Rectal smooth muscle tissue (tissue), 1 donor: ENCODE results near the gene ADAMTS18.
"Not testable (repeated sequence)": the region's sequence is repeated elsewhere in the genome, so short reads cannot be mapped to it uniquely, and the experiment has no call there.

Experiments
- H3K27ac ChIP-seq: one replicate; pipeline ENCODE4 v1.7.0; 2013; ENCODE audit warnings: low read depth, low read length, inconsistent platforms
- H3K27me3 ChIP-seq: one replicate; pipeline ENCODE4 v1.7.0; 2013; ENCODE audit warnings: low read length; ENCODE audit not compliant: control insufficient read depth, insufficient read depth
- H3K36me3 ChIP-seq: one replicate; pipeline ENCODE4 v1.7.0; 2013; ENCODE audit warnings: low read length; ENCODE audit not compliant: control insufficient read depth, insufficient read depth
- H3K4me1 ChIP-seq: one replicate; pipeline ENCODE4 v1.7.0; 2013; ENCODE audit warnings: low read length; ENCODE audit not compliant: control insufficient read depth, insufficient read depth
- H3K4me3 ChIP-seq: one replicate; pipeline ENCODE4 v1.7.0; 2013; ENCODE audit warnings: low read length
- H3K9ac ChIP-seq: one replicate; pipeline ENCODE4 v1.7.0; 2013; ENCODE audit warnings: low read length

The ADAMTS18 gene

DNA sequence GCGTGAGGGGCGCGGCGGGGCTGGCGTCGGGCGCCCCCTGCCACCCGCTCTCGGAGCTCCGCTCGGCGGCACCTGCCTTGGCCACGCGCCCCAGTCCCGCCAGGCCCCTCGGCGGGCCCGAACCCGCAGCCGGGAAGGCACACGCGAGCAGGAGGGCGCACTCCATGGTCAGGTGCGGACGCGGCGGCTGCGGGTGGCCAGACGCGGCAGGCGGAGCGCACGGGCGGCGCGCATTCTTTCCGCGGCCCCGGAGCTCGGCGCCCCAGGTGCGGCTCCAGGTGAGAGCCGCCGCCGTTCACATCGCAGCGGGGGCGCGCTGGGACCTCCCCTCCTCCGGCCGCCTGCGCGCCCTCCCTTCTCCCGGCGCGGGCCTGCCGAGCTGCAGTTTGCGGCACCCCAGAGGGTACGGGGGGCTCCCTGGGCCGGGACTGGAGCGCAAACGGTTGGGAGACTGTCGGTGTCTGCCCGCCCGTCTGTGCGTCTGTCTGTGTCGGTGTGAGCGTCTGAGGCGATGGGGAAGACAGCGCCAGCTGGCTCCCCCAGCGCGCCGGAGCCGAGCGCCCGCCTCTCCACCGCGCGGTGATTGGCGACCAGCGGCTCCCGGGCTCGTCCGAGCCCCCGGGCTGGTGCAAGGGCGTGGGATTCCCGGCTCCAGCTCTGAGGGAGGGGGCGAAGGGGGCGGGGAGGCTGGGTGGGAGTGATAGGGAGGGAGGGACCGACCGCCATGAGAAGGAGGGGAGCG lies at the start of gene ADAMTS18:
Gene ADAMTS18, minus strand, starts transcription at position 505 of the 742 bp plus-strand sequence. Its CDS starts 339 bp downstream, at position 166.
- Histone ChIP-seq H3K27me3 (no peaks in the 10 kb centered on the region), H3K27ac (no peak within 1 kb of the TSS), H3K4me1 (no peaks in the 10 kb centered on the region), H3K36me3 (no peaks in the 10 kb centered on the region), H3K4me3 (no peak within 1 kb of the TSS), H3K9ac (no peak within 1 kb of the TSS)

- Histone ChIP-seq H3K4me1 (no peaks in the 10 kb centered on the region), H3K36me3 (no peaks in the 10 kb centered on the region), H3K27ac (no peak overlapping the region), H3K27me3 (no peaks in the 10 kb centered on the region), H3K4me3 (no peak overlapping the region), H3K9ac (no peak overlapping the region)
These were observed 46.0 kb upstream of the ADAMTS18 start for GRCh38 chr16:77480681-77481315.

GRCh38 chr16:77472262-77472661 lies 37.4 kb upstream of the ADAMTS18 start:
- no peaks in the 10 kb centered on the region for H3K27me3 ChIP-seq
- H3K27ac ChIP-seq, result no peak overlapping the region
- H3K4me3 ChIP-seq, result no peak overlapping the region
- no peaks in the 10 kb centered on the region for H3K4me1 ChIP-seq
- no peaks in the 10 kb centered on the region for H3K36me3 ChIP-seq
- H3K9ac ChIP-seq, result no peak overlapping the region

DNA sequence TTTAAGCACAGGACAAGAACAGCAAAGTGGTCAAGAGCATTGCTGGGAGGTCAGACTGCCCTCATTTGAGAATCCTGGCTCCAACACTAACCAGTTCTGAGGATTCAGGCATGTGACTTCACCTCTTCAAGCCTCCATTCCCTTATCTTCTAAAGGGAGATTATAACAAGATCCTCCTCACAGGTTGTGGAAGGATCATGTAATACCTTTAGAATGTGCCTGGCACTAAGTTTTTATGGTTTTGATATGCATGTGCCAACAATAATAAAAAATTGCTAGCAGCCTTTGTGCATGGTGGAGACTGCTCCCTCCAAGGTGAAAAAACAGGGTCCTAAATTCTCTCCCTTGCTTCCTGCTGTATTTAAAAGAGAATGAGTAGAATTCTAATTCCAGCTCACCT lies 36.0 kb upstream of the ADAMTS18 start:
- no peak overlapping the region for H3K9ac ChIP-seq
- H3K36me3 ChIP-seq, result no peaks in the 10 kb centered on the region
- no peaks in the 10 kb centered on the region for H3K4me1 ChIP-seq
- H3K27ac ChIP-seq, result no peak overlapping the region
- no peaks in the 10 kb centered on the region for H3K27me3 ChIP-seq
- H3K4me3 ChIP-seq, result no peak overlapping the region

- Histone ChIP-seq H3K4me3 (no peak overlapping the region), H3K27ac (no peak overlapping the region), H3K36me3 (no peaks in the 10 kb centered on the region), H3K9ac (no peak overlapping the region), H3K27me3 (no peaks in the 10 kb centered on the region), H3K4me1 (no peaks in the 10 kb centered on the region)
These were observed 34.8 kb upstream of the ADAMTS18 start for GRCh38 chr16:77469634-77470033.

GRCh38 chr16:77468831-77469230 lies 34.0 kb upstream of the ADAMTS18 start:
- Histone ChIP-seq H3K9ac (no peak overlapping the region), H3K27me3 (no peaks in the 10 kb centered on the region), H3K4me1 (no peaks in the 10 kb centered on the region), H3K27ac (no peak overlapping the region), H3K4me3 (no peak overlapping the region), H3K36me3 (no peaks in the 10 kb centered on the region)

- H3K9ac ChIP-seq, result no peak overlapping the region
- H3K4me3 ChIP-seq, result no peak overlapping the region
- no peaks in the 10 kb centered on the region for H3K4me1 ChIP-seq
- H3K36me3 ChIP-seq, result no peaks in the 10 kb centered on the region
- H3K27me3 ChIP-seq, result no peaks in the 10 kb centered on the region
- no peak overlapping the region for H3K27ac ChIP-seq
These were observed 33.0 kb upstream of the ADAMTS18 start for GRCh38 chr16:77467821-77468335.

- H3K4me3 ChIP-seq, H3K27me3 ChIP-seq, H3K36me3 ChIP-seq, H3K9ac ChIP-seq, H3K4me1 ChIP-seq, H3K27ac ChIP-seq: not testable (repeated sequence)
These were observed 28.8 kb upstream of the ADAMTS18 start for GRCh38 chr16:77463659-77464058.

DNA sequence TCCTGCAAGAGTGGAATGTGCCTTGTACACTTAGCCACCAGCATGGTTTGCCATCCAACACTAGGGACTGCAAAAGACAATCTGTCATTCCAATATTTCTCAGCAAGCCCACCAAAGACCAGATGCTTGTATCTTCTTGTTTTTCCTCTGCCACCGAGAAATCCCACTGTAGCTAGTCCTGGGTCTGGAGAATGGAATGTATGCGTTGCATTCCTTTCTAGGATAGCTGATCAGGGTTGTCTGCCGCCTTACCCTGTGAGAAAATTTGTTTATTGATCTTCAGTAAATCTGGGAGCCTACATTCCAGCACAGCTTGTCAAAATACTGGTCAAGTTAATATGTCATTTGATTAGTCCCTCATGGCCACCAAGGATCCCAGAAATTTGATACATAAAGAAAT lies 28.1 kb upstream of the ADAMTS18 start:
- H3K36me3 ChIP-seq, result no peaks in the 10 kb centered on the region
- no peak overlapping the region for H3K4me3 ChIP-seq
- H3K9ac ChIP-seq, result no peak overlapping the region

DNA sequence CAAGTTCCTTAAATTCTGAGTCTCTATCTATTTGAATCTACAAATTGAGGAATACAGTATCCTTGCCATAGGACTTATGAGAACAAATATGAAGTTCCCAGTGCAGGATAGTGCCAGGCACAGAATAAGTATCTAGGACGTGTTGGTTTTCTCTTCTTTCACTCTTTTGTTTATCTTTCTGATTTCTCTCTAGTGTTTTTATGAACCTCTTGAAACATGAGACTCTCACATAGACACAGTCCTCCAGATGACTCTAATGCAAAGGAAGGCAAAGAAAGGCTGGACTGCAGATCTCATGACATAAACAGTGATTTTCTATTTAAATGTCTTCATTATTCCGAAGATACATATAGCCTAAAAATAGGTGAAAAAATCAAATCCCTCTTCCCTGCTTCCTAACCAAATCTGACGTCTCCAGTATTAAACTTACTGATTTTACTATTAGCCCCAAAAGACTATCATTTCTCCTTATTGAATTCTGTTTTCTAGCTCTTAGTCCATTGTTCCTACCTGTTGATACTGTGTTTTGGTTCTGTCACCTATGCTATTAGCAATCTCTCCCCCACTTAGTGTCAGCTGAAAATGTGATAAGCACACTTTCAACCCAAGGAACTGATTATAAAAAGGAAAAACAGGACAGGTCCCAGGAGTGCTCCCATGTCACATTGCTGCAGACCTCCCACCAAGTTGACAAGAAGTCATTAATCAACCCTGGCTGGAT lies 24.9 kb upstream of the ADAMTS18 start:
- Histone ChIP-seq H3K4me1 (no peaks in the 10 kb centered on the region), H3K4me3 (no peak overlapping the region), H3K27ac (no peak overlapping the region), H3K36me3 (no peaks in the 10 kb centered on the region), H3K9ac (no peak overlapping the region), H3K27me3 (no peaks in the 10 kb centered on the region)

More for the DNA sequence above, 28.1 kb upstream of the ADAMTS18 start:
- Histone ChIP-seq H3K4me1 (no peaks in the 10 kb centered on the region), H3K27me3 (no peaks in the 10 kb centered on the region), H3K27ac (no peak overlapping the region)

GRCh38 chr16:77457046-77457445 lies 22.2 kb upstream of the ADAMTS18 start:
- Histone ChIP-seq H3K4me1 (no peaks in the 10 kb centered on the region), H3K36me3 (no peaks in the 10 kb centered on the region), H3K4me3 (no peak overlapping the region), H3K27ac (no peak overlapping the region), H3K9ac (no peak overlapping the region), H3K27me3 (no peaks in the 10 kb centered on the region)

DNA sequence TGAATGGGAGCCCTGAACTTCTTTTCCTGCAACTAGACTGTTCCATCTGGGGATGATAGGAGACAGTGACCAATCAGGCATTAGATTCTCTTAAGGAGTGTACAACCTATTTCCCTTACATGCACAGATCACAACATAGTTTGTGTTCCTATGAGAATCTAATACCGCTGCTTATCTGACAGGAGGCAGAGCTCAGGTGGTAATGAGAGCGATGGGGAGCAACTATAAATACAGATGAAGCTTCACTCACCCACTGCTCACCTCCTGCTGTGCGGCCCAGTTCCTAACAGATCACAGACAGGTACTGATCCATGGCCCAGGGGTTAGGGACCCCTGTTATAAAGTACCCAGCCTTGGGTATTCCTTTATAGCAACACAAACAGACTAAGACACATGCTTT lies 17.4 kb upstream of the ADAMTS18 start:
- Histone ChIP-seq H3K4me1 (no peaks in the 10 kb centered on the region), H3K9ac (no peak overlapping the region), H3K27me3 (no peaks in the 10 kb centered on the region), H3K4me3 (no peak overlapping the region), H3K36me3 (no peaks in the 10 kb centered on the region), H3K27ac (no peak overlapping the region)
